ENCODE measurements around the gene NFKB1. TPM values are rescaled to one million over a fixed set of nuclear protein-coding genes. Genes with fewer than 3 reads are reported as not detected.

The NFKB1 gene
- total and polyA plus RNA-seq, 10 donors = 15.9 to 94.4 (median 55.3) TPM

DNA sequence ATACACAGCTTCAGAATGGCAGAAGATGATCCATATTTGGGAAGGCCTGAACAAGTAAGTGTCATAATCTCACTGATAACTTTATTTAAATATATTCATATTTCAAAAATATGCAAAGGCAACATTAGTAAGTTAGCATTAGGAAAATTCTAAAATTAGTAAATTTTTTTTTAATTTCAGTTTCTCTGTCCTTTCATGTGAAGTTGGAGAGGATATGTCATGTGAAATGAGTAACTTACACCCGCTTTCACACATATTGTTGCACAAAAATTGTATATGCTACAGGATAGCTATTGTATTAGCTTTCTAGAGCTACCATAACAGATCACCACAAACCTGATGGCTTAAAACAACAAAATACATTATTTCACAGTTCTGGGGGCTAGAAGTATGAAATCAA lies 24.3 kb downstream of the NFKB1 start:
- Histone ChIP-seq H3K27ac (no peak overlapping the region), H3K36me3 (peaks cover 0 to 37% (median 8%) of the 10 kb centered on the region in 6 donors), H3K4me3 (no peak overlapping the region), H3K27me3 (replicated peaks in 1 of 7) (no peaks in the 10 kb centered on the region), H3K9me3 (no peaks in the 10 kb centered on the region), H3K4me1 (peaks cover 19 to 92% (median 48%) of the 10 kb centered on the region in 6 donors)
- intact Hi-C loops (cut with DNase I; ENCODE audit: low total_unique reads) = no loop called here
- DNase-seq = no peak
- TF ChIP-seq POLR2AphosphoS5 (IDR thresholded peaks at IDR 0.05) = no peak
- TF ChIP-seq POLR2A (IDR thresholded peaks at IDR 0.05) = no peak
- TF ChIP-seq, protein P1, sequence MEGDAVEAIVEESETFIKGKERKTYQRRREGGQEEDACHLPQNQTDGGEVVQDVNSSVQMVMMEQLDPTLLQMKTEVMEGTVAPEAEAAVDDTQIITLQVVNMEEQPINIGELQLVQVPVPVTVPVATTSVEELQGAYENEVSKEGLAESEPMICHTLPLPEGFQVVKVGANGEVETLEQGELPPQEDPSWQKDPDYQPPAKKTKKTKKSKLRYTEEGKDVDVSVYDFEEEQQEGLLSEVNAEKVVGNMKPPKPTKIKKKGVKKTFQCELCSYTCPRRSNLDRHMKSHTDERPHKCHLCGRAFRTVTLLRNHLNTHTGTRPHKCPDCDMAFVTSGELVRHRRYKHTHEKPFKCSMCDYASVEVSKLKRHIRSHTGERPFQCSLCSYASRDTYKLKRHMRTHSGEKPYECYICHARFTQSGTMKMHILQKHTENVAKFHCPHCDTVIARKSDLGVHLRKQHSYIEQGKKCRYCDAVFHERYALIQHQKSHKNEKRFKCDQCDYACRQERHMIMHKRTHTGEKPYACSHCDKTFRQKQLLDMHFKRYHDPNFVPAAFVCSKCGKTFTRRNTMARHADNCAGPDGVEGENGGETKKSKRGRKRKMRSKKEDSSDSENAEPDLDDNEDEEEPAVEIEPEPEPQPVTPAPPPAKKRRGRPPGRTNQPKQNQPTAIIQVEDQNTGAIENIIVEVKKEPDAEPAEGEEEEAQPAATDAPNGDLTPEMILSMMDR (IDR thresholded peaks at IDR 0.05 in 8 of 11, conservative IDR thresholded peaks at IDR 0.05 in 3 of 11) = no peak
- WGBS, 5 donors = 87 to 100% (median 97%) methylated on average over 1 of the region's 1 CpG

DNA sequence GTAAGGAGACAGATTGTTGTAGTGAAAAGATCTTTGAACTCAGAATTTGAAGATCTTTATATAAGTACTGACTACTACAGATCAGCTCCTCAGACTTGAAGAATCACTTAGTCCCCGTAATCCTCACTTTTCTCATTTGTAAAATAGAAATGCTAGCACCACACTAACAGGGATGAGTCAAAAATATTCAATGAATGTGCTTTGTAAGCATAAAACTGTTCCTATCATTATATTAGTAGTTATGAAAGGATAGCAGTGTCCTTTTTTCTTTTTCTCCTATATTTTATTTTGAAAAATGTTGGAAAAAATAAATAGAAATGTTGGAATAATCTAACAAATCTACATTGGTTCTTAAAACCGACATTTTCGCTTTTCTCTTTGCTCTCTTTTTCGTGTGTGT lies 25.4 kb downstream of the NFKB1 start:
- H3K27me3 ChIP-seq (replicated peaks in 1 of 7) = no peaks in the 10 kb centered on the region
- H3K4me3 ChIP-seq = no peak overlapping the region
- no peak overlapping the region for H3K27ac ChIP-seq
- no peaks in the 10 kb centered on the region for H3K9me3 ChIP-seq
- peaks cover 10 to 82% (median 39%) of the 10 kb centered on the region in 6 donors for H3K4me1 ChIP-seq
- intact Hi-C loops (cut with DNase I; ENCODE audit: low total_unique reads) = no loop called here
- no peak for TF ChIP-seq POLR2A (IDR thresholded peaks at IDR 0.05)
- TF ChIP-seq POLR2AphosphoS5 (IDR thresholded peaks at IDR 0.05) = no peak
- TF ChIP-seq, protein P1 (IDR thresholded peaks at IDR 0.05 in 8 of 11, conservative IDR thresholded peaks at IDR 0.05 in 3 of 11) = no peak
- WGBS, 5 donors = 87 to 97% (median 94%) methylated on average over 4 of the region's 4 CpGs
- peaks cover 0 to 45% (median 13%) of the 10 kb centered on the region in 6 donors for H3K36me3 ChIP-seq
- DNase-seq = no peak

DNA sequence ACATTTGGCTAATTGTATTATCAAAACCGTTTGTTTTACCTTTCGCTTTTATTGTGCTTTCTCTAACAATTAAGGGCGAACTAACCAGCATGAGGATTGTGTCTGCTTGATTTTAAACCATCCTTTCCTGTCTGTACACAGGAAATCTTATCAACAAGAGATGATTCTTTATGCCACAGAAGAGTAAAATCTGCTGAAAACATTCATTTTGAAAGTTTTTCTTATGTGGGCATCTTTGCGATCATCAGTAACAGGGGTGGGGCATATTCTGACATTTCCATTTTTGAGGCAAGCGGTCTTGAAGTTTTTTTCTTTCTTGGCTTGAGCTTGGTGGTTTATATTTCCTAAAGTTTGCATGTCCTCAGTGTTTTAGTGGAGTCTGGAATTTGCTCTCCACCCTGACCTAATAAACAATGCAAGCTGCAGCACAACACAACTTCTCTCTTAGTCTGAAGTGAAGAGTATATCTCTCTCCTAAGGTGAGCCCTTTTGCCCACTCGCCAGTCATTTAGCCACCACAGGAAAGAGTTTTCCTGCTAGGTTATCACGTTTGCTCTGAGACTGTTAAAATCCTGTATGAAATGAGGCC lies 26.6 kb downstream of the NFKB1 start:
- intact Hi-C loops (cut with DNase I; ENCODE audit: low total_unique reads) = no loop called here
- Histone ChIP-seq H3K4me3 (no peak overlapping the region), H3K27me3 (replicated peaks in 1 of 7) (no peaks in the 10 kb centered on the region), H3K4me1 (peaks cover 3 to 71% (median 28%) of the 10 kb centered on the region in 6 donors), H3K9me3 (no peaks in the 10 kb centered on the region), H3K27ac (peak overlapping the region in 3 of 8 donors; percentile 2 to 28 (median 9)), H3K36me3 (peaks cover 0 to 47% (median 13%) of the 10 kb centered on the region in 6 donors)
- DNase-seq = no peak
- 56 to 67% (median 60%) methylated on average over 7 of the region's 7 CpGs for WGBS, 5 donors
- TF ChIP-seq, protein P1 (IDR thresholded peaks at IDR 0.05 in 8 of 11, conservative IDR thresholded peaks at IDR 0.05 in 3 of 11) = no peak
- TF ChIP-seq POLR2AphosphoS5 (IDR thresholded peaks at IDR 0.05) (no peak), POLR2A (IDR thresholded peaks at IDR 0.05) (no peak)

DNA sequence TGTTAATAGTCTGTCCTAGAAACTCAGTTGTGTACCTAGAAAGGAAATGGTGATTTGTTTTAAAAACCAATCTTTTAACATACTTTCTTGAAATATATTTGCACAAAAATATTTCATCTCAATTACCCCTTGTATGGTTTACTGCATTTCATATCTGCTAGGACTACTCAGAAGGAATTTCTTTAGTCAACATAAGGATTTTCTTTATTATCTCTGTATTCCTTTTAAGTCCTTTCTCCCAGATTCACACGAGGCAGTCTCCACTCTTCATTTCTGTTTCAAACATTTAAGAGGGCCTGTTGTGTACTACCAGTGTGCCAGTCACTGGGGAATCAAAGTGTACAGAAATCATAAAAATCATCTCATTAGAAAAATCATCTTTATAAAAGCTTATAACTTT lies 28.8 kb downstream of the NFKB1 start:
- TF ChIP-seq, protein P1 (IDR thresholded peaks at IDR 0.05 in 8 of 11, conservative IDR thresholded peaks at IDR 0.05 in 3 of 11) = no peak
- TF ChIP-seq POLR2AphosphoS5 (IDR thresholded peaks at IDR 0.05) (no peak), POLR2A (IDR thresholded peaks at IDR 0.05) (no peak)
- Histone ChIP-seq H3K27ac (no peak overlapping the region), H3K4me1 (peaks cover 5 to 71% (median 24%) of the 10 kb centered on the region in 6 donors), H3K9me3 (no peaks in the 10 kb centered on the region), H3K27me3 (replicated peaks in 1 of 7) (no peaks in the 10 kb centered on the region), H3K36me3 (peaks cover 0 to 62% (median 13%) of the 10 kb centered on the region in 6 donors), H3K4me3 (no peak overlapping the region)
- intact Hi-C loops (cut with DNase I; ENCODE audit: low total_unique reads) = no loop called here
- WGBS, 5 donors = 71 to 86% (median 82%) methylated on average over 1 of the region's 1 CpG
- no peak for DNase-seq
